Measurements from ENCODE around the gene PBX3. TPM values are rescaled to one million over a fixed set of nuclear protein-coding genes. Genes with fewer than 3 reads are reported as not detected.

The PBX3 gene
- total RNA-seq, 1 experiment from 2014 or later: 46.0 TPM

DNA sequence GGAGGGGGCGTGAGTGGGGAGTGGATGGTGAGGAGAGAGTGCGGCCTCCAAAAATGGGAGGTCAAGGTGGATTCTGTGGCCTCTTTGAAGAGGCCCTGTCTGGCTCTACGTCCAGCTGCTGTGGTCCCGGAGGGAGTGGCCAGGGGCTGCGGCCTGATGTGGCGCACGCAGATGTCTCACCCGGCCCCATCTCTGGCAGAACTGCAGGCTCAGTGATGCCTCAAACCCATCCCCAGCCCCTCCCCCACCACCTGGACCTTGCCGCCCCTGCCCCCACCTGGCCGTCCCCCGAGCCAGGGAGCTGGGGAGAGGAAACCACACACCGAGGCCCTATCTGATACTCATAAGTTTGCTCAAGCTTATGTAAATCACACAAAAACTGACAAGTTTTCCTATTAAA lies 267.6 kb downstream of the PBX3 start:
- Histone ChIP-seq H3T11ph (ENCODE audit: low read length) (no peak overlapping the region), H3K4me2 (ENCODE audit: insufficient read depth, insufficient read length, low read length) (no peak overlapping the region), H4K8ac (replicated peaks; ENCODE audit: insufficient read length, low read depth, low read length) (no peak overlapping the region), H3K23ac (ENCODE audit: insufficient read length, low read depth, low read length) (no peak overlapping the region), H2BK20ac (ENCODE audit: low read depth, low read length, poor library complexity, severe bottlenecking) (no peak overlapping the region), H2AK5ac (ENCODE audit: insufficient read length, low read length) (no peak overlapping the region), H3K4ac (ENCODE audit: low read depth, low read length) (no peak overlapping the region), H4K20me1 (ENCODE audit: control insufficient read depth, insufficient read depth, insufficient read length) (no peaks in the 10 kb centered on the region), H2BK120ac (ENCODE audit: low read depth, low read length, poor library complexity, severe bottlenecking) (no peak overlapping the region), H3K18ac (ENCODE audit: insufficient read length, low read depth, low read length) (no peak overlapping the region), H2BK5ac (ENCODE audit: insufficient read length, low read length) (no peak overlapping the region), H3K4me1 (ENCODE audit: insufficient read depth, low read length) (no peaks in the 10 kb centered on the region), H3K9ac (ENCODE audit: extremely low read depth, insufficient read length, low read length) (no peak overlapping the region), H3K9me3 (ENCODE audit: control insufficient read depth, low read depth, low read length) (no peaks in the 10 kb centered on the region), H3K27me3 (ENCODE audit: insufficient read depth, low read length) (no peaks in the 10 kb centered on the region), H3K56ac (ENCODE audit: insufficient read length, low read depth, low read length) (no peak overlapping the region), H3K27ac (ENCODE audit: insufficient read length, low read depth, low read length) (no peak overlapping the region), H4K91ac (ENCODE audit: insufficient read length, low read depth, low read length) (no peak overlapping the region), H4K5ac (ENCODE audit: insufficient read length, low read depth, low read length) (no peak overlapping the region), H3K14ac (ENCODE audit: insufficient read depth, low read length) (no peak overlapping the region), H3K79me1 (ENCODE audit: insufficient read depth, low read depth, low read length, poor library complexity, severe bottlenecking) (no peaks in the 10 kb centered on the region), H2BK12ac (ENCODE audit: insufficient read length, low read depth, low read length) (no peak overlapping the region), H2AFZ (ENCODE audit: low read length) (no peak overlapping the region), H3K79me2 (ENCODE audit: insufficient read depth, low read length) (no peaks in the 10 kb centered on the region), H3K23me2 (ENCODE audit: insufficient read length, low read depth, low read length, poor library complexity, severe bottlenecking) (no peaks in the 10 kb centered on the region), H2BK15ac (ENCODE audit: low read depth, low read length) (no peak overlapping the region)
- H3K4me3 Mint-ChIP-seq: no peak overlapping the region
- TF ChIP-seq, protein P1, sequence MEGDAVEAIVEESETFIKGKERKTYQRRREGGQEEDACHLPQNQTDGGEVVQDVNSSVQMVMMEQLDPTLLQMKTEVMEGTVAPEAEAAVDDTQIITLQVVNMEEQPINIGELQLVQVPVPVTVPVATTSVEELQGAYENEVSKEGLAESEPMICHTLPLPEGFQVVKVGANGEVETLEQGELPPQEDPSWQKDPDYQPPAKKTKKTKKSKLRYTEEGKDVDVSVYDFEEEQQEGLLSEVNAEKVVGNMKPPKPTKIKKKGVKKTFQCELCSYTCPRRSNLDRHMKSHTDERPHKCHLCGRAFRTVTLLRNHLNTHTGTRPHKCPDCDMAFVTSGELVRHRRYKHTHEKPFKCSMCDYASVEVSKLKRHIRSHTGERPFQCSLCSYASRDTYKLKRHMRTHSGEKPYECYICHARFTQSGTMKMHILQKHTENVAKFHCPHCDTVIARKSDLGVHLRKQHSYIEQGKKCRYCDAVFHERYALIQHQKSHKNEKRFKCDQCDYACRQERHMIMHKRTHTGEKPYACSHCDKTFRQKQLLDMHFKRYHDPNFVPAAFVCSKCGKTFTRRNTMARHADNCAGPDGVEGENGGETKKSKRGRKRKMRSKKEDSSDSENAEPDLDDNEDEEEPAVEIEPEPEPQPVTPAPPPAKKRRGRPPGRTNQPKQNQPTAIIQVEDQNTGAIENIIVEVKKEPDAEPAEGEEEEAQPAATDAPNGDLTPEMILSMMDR (conservative IDR thresholded peaks at IDR 0.05): no peak
- H3K4me1 Mint-ChIP-seq: peaks cover 7 to 13% of the 10 kb centered on the region in 2 experiments; a peak in 2 of 4 replicates
- peaks cover 0 to under 1% (median 0%) of the 10 kb centered on the region in 3 experiments; a peak in 2 of 7 replicates for H3K36me3 Mint-ChIP-seq (ENCODE audit: insufficient read depth in 1 of 3, low read depth in 3 of 3)
- no peaks in the 10 kb centered on the region; the same call in 1 of the 2 replicates for H3K27me3 Mint-ChIP-seq (ENCODE audit: low read depth)
- DNase-seq: no peak
- H3K9me3 Mint-ChIP-seq: peaks cover 2 to 3% of the 10 kb centered on the region in 2 experiments
- H3K27ac Mint-ChIP-seq: peak overlapping the region in 1 of 3 experiments; percentile 67; a peak in 1 of 7 replicates
- WGBS (ENCODE audit: extremely low coverage, insufficient read length, low lambda C conversion rate): no CpG with 5 or more reads among the region's 12 CpGs
